PC-3 (cell line): Measurements from ENCODE around the gene CSF2. TPM values are rescaled to one million over a fixed set of nuclear protein-coding genes. Genes with fewer than 3 reads are reported as not detected.

Experiments
- ATAC-seq: fragments of 200-7000 bp; cut with Tn5 transposase; 2 replicates; pipeline ENCODE4 v1.9.1; 2020; ENCODE audit warnings: mild to moderate bottlenecking, moderate library complexity
- BruUV-seq: library from RNA; stranded (reverse); fragments of 400-500 nt; replicated peaks from 2 replicates; lab custom pipeline; 2021; lab: Mats Ljungman, UMichigan
- CTCF ChIA-PET: fragments of 300-600 bp; sonication (Branson Sonifier 250); formaldehyde crosslinking; loops from one replicate; lab custom pipeline; 2022; ENCODE audit warnings: antibody characterized with exemption; lab: Charles Lee
- POLR2A ChIA-PET: fragments of 300-600 bp; sonication (Branson Sonifier 250); formaldehyde crosslinking; loops from one replicate; lab custom pipeline; 2022; ENCODE audit warnings: antibody characterized with exemption; ENCODE audit not compliant: unreplicated experiment; lab: Charles Lee
- DNase-seq: peaks from one replicate; pipeline ENCODE4 v3.0.0-alpha.2; 2015
- H2AFZ ChIP-seq: fragments of 300-600 bp; sonication (generic); 2 replicates; pipeline ENCODE4 v1.6.0; 2016; ENCODE audit warnings: antibody characterized with exemption, low read length
- H3F3A ChIP-seq: fragments of 300-600 bp; sonication (generic); one replicate; pipeline ENCODE4 v1.6.0; 2017; ENCODE audit warnings: antibody characterized with exemption, low read length, control low read depth, mild to moderate bottlenecking; ENCODE audit not compliant: unreplicated experiment
- H3K27ac ChIP-seq: fragments of 300-600 bp; sonication (generic); 2 replicates; pipeline ENCODE4 v1.5.1; 2016; ENCODE audit warnings: mild to moderate bottlenecking, low read length
- H3K27me3 ChIP-seq: fragments of 300-600 bp; sonication (generic); 2 replicates; pipeline ENCODE4 v1.6.1; 2016; ENCODE audit warnings: low read length, mixed read lengths
- H3K36me3 ChIP-seq: fragments of 300-600 bp; sonication (generic); 2 replicates; pipeline ENCODE4 v1.6.1; 2016; ENCODE audit warnings: low read depth, mixed run types, low read length, mixed read lengths
- H3K4me1 ChIP-seq: fragments of 300-600 bp; sonication (generic); 2 replicates; pipeline ENCODE4 v1.5.1; 2016; ENCODE audit warnings: low read length; ENCODE audit not compliant: insufficient read depth
- H3K4me2 ChIP-seq: fragments of 300-600 bp; sonication (generic); 2 replicates; pipeline ENCODE4 v1.6.0; 2016; ENCODE audit warnings: low read length
- H3K4me3 ChIP-seq: fragments of 300-600 bp; sonication (generic); 2 replicates; pipeline ENCODE4 v1.5.1; 2016; ENCODE audit warnings: mild to moderate bottlenecking, low read length, mixed read lengths
- H3K79me2 ChIP-seq: fragments of 300-600 bp; sonication (generic); 2 replicates; pipeline ENCODE4 v1.6.1; 2017; ENCODE audit warnings: low read length, mixed read lengths
- H3K9ac ChIP-seq: fragments of 300-600 bp; sonication (generic); 2 replicates; pipeline ENCODE4 v1.6.0; 2016; ENCODE audit warnings: mild to moderate bottlenecking, low read length
- H3K9me2 ChIP-seq: fragments of 300-600 bp; sonication (generic); replicated peaks from 2 replicates; pipeline ENCODE4 v1.6.1; 2016; ENCODE audit warnings: mixed run types, low read length, mixed read lengths
- H3K9me3 ChIP-seq: fragments of 300-600 bp; sonication (generic); 2 replicates; pipeline ENCODE4 v1.6.1; 2016; ENCODE audit warnings: low read length, mixed read lengths
- H4K20me1 ChIP-seq: fragments of 300-600 bp; sonication (generic); 2 replicates; pipeline ENCODE4 v1.6.1; 2016; ENCODE audit warnings: low read length, mixed read lengths
- EZH2 ChIP-seq: fragments of 300-600 bp; sonication (generic); IDR thresholded peaks from one replicate; pipeline ENCODE4 v1.6.1; 2017; ENCODE audit warnings: antibody characterized with exemption, mild to moderate bottlenecking, low read length; ENCODE audit not compliant: unreplicated experiment
- EZH2phosphoT487 ChIP-seq: fragments of 300-600 bp; sonication (generic); IDR thresholded peaks from 2 replicates; pipeline ENCODE4 v1.6.1; 2018; ENCODE audit warnings: mild to moderate bottlenecking, antibody characterized with exemption, low read length, borderline replicate concordance
- intact Hi-C: fragments of 100-400 bp; cut with micrococcal nuclease; formaldehyde crosslinking; loops from 2 replicates; pipeline ENCODE4 v1.9.0; 2023
- total RNA-seq: library from RNA; depleted of rRNA; stranded (reverse); fragments of >200 nt; gene quantifications from 2 replicates; pipeline ENCODE4 v1.2.3, GENCODE V29; 2014
- TF ChIP-seq, protein P1 (sequence below): fragments of 300-600 bp; sonication (generic); conservative IDR thresholded peaks from 2 replicates; pipeline ENCODE4 v1.5.1; 2017; ENCODE audit warnings: antibody characterized with exemption, low read depth, mild to moderate bottlenecking, low read length

The CSF2 gene
- total RNA-seq, 1 experiment from 2014 or later = 93.6 TPM

DNA sequence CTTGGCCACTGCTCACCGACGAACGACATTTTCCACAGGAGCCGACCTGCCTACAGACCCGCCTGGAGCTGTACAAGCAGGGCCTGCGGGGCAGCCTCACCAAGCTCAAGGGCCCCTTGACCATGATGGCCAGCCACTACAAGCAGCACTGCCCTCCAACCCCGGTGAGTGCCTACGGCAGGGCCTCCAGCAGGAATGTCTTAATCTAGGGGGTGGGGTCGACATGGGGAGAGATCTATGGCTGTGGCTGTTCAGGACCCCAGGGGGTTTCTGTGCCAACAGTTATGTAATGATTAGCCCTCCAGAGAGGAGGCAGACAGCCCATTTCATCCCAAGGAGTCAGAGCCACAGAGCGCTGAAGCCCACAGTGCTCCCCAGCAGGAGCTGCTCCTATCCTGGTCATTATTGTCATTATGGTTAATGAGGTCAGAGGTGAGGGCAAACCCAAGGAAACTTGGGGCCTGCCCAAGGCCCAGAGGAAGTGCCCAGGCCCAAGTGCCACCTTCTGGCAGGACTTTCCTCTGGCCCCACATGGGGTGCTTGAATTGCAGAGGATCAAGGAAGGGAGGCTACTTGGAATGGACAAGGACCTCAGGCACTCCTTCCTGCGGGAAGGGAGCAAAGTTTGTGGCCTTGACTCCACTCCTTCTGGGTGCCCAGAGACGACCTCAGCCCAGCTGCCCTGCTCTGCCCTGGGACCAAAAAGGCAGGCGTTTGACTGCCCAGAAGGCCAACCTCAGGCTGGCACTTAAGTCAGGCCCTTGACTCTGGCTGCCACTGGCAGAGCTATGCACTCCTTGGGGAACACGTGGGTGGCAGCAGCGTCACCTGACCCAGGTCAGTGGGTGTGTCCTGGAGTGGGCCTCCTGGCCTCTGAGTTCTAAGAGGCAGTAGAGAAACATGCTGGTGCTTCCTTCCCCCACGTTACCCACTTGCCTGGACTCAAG, 1.5 kb downstream of the CSF2 start:
- peaks cover 13% of the 10 kb centered on the region for H3K79me2 ChIP-seq
- intact Hi-C loops = no loop called here
- DNase-seq = no peak

DNA sequence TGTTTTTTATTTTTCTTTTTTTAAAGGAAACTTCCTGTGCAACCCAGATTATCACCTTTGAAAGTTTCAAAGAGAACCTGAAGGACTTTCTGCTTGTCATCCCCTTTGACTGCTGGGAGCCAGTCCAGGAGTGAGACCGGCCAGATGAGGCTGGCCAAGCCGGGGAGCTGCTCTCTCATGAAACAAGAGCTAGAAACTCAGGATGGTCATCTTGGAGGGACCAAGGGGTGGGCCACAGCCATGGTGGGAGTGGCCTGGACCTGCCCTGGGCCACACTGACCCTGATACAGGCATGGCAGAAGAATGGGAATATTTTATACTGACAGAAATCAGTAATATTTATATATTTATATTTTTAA, 2.1 kb downstream of the CSF2 start:
- intact Hi-C loops = no loop called here
- H3K4me2 ChIP-seq = peak overlapping the region; percentile 84; the same call in 1 of the 2 replicates
- TF ChIP-seq, protein P1, sequence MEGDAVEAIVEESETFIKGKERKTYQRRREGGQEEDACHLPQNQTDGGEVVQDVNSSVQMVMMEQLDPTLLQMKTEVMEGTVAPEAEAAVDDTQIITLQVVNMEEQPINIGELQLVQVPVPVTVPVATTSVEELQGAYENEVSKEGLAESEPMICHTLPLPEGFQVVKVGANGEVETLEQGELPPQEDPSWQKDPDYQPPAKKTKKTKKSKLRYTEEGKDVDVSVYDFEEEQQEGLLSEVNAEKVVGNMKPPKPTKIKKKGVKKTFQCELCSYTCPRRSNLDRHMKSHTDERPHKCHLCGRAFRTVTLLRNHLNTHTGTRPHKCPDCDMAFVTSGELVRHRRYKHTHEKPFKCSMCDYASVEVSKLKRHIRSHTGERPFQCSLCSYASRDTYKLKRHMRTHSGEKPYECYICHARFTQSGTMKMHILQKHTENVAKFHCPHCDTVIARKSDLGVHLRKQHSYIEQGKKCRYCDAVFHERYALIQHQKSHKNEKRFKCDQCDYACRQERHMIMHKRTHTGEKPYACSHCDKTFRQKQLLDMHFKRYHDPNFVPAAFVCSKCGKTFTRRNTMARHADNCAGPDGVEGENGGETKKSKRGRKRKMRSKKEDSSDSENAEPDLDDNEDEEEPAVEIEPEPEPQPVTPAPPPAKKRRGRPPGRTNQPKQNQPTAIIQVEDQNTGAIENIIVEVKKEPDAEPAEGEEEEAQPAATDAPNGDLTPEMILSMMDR = no peak
- no peak for TF ChIP-seq EZH2
- no peak for TF ChIP-seq EZH2phosphoT487
- DNase-seq = no peak
- no peaks in the 10 kb centered on the region for H4K20me1 ChIP-seq
- no peaks in the 10 kb centered on the region for H3K27me3 ChIP-seq
- H3K36me3 ChIP-seq = no peaks in the 10 kb centered on the region
- no peak overlapping the region for H3K27ac ChIP-seq
- H3K9ac ChIP-seq = no peak overlapping the region
- H3K9me2 ChIP-seq = no peaks in the 10 kb centered on the region
- CTCF ChIA-PET = no interaction called here
- H3K9me3 ChIP-seq = no peaks in the 10 kb centered on the region
- no peaks in the 10 kb centered on the region for H3F3A ChIP-seq
- POLR2A ChIA-PET = no interaction called here
- no peak overlapping the region for H3K4me3 ChIP-seq
- no peak overlapping the region for H2AFZ ChIP-seq
- peaks cover 13% of the 10 kb centered on the region for H3K79me2 ChIP-seq
- BruUV-seq = no TSS peak
- H3K4me1 ChIP-seq = peaks cover 34% of the 10 kb centered on the region
- no peak for ATAC-seq

More for the DNA sequence above, 1.5 kb downstream of the CSF2 start:
- TF ChIP-seq EZH2phosphoT487 (no peak), EZH2 (no peak)
- TF ChIP-seq, protein P1 = no peak
- ChIA-PET CTCF (no interaction called here), POLR2A (interaction anchor here (1.1 kb wide), 1 partner anchor 19 kb away, joined by 3 read pairs; no protein-coding TSS in a partner anchor)
- Histone ChIP-seq H3K36me3 (no peaks in the 10 kb centered on the region), H3K4me1 (peaks cover 34% of the 10 kb centered on the region), H3K27me3 (no peaks in the 10 kb centered on the region), H3K27ac (peak overlapping the region; percentile 97), H2AFZ (no peak overlapping the region), H3K4me3 (peak overlapping the region; percentile 62), H3K9ac (peak overlapping the region; percentile 82), H4K20me1 (no peaks in the 10 kb centered on the region), H3K4me2 (peak overlapping the region; percentile 84), H3K9me2 (no peaks in the 10 kb centered on the region), H3F3A (no peaks in the 10 kb centered on the region), H3K9me3 (no peaks in the 10 kb centered on the region)
- no peak for ATAC-seq
- no TSS peak for BruUV-seq
